ENCODE measurements around the gene CUBN. TPM values are rescaled to one million over a fixed set of nuclear protein-coding genes. Genes with fewer than 3 reads are reported as not detected.

CUBN gene
- total RNA-seq, 4 donors from 2014 or later = 0.27 to 3.6 (median 0.96) TPM

DNA sequence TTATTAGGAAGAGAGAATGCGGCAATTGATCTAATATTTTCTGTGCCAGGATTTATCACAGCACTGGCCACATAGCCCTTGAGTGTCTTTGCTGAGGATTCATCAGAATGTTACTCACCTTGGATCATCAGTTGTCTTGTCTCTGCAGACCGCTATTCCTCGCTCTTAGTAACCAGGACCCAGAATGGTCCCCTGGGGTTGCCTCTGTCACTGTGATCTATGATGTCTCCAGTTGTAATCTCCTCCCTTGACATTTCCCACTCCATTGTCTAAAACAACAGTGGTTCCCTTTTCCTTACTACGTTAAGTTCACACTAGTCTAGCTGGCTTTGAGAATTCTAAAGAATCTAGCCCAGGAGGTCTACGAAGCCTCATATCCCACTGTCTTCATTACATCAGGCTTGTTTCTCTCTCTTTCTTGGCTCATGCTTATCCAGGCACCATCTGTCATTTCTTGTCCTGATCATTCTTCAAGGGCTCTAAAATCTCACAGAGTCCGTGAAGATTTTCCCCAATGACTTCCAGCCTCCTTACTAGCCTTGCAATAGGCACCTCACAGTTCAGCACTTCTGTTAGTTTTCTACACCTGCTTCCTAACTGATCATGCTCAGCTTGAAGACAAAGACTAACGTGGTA, 125.8 kb downstream of the CUBN start:
- Histone ChIP-seq H3K4me3 (no peak overlapping the region), H3K27ac (peak overlapping the region; percentile 41 to 60 (median 56)), H3K9me3 (no peaks in the 10 kb centered on the region), H3K4me1 (peaks cover 0 to 3% of the 10 kb centered on the region in 2 donors), H3K27me3 (no peaks in the 10 kb centered on the region), H3K36me3 (no peaks in the 10 kb centered on the region)
- ATAC-seq (no peak), DNase-seq (no peak)
- intact Hi-C loops (cut with DNase I; ENCODE audit: low total_unique reads) (loop anchor here (5.0 kb wide), 3 partner anchors 34 to 224 kb away; partner anchors contain the start of gene VIM), in situ Hi-C loops (cut with MboI; ENCODE audit: low sequenced_read_pairs in 4 of 4) (no loop called here)
- TF ChIP-seq POLR2A (IDR thresholded peaks at IDR 0.05) = no peak
- TF ChIP-seq, protein P1, sequence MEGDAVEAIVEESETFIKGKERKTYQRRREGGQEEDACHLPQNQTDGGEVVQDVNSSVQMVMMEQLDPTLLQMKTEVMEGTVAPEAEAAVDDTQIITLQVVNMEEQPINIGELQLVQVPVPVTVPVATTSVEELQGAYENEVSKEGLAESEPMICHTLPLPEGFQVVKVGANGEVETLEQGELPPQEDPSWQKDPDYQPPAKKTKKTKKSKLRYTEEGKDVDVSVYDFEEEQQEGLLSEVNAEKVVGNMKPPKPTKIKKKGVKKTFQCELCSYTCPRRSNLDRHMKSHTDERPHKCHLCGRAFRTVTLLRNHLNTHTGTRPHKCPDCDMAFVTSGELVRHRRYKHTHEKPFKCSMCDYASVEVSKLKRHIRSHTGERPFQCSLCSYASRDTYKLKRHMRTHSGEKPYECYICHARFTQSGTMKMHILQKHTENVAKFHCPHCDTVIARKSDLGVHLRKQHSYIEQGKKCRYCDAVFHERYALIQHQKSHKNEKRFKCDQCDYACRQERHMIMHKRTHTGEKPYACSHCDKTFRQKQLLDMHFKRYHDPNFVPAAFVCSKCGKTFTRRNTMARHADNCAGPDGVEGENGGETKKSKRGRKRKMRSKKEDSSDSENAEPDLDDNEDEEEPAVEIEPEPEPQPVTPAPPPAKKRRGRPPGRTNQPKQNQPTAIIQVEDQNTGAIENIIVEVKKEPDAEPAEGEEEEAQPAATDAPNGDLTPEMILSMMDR (IDR thresholded peaks at IDR 0.05 in 4 of 5, conservative IDR thresholded peaks at IDR 0.05 in 1 of 5) = no peak

DNA sequence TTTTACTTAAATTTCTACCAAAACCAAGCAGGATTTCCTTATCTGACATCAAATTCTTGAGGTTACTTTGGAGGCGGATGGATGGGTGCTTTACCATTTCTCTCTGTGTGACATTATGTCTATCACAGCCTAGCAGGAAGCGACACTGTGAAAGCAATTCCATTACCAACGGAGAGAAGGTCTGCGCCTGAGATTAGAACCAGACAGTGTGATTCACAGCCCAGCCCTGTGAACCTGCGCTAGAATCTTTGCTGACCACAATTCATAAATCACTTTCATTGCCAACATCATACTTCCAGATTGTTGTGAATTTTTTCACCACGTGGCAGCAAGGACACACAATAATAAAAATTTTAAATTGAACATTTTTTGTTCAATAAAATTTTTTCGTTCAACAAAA, 126.5 kb downstream of the CUBN start:
- H3K27me3 ChIP-seq = no peaks in the 10 kb centered on the region
- no peaks in the 10 kb centered on the region for H3K9me3 ChIP-seq
- intact Hi-C loops (cut with DNase I; ENCODE audit: low total_unique reads) (loop anchor here (5.0 kb wide), 3 partner anchors 34 to 224 kb away; partner anchors contain the start of gene VIM), in situ Hi-C loops (cut with MboI; ENCODE audit: low sequenced_read_pairs in 4 of 4) (no loop called here)
- ATAC-seq = no peak
- no peak for DNase-seq
- H3K36me3 ChIP-seq = no peaks in the 10 kb centered on the region
- H3K27ac ChIP-seq = peak overlapping the region; percentile 41 to 60 (median 56)
- TF ChIP-seq, protein P1 (IDR thresholded peaks at IDR 0.05 in 4 of 5, conservative IDR thresholded peaks at IDR 0.05 in 1 of 5) = no peak
- TF ChIP-seq POLR2A (IDR thresholded peaks at IDR 0.05) = no peak
- H3K4me3 ChIP-seq = no peak overlapping the region
- peaks cover 0 to 3% of the 10 kb centered on the region in 2 donors for H3K4me1 ChIP-seq

DNA sequence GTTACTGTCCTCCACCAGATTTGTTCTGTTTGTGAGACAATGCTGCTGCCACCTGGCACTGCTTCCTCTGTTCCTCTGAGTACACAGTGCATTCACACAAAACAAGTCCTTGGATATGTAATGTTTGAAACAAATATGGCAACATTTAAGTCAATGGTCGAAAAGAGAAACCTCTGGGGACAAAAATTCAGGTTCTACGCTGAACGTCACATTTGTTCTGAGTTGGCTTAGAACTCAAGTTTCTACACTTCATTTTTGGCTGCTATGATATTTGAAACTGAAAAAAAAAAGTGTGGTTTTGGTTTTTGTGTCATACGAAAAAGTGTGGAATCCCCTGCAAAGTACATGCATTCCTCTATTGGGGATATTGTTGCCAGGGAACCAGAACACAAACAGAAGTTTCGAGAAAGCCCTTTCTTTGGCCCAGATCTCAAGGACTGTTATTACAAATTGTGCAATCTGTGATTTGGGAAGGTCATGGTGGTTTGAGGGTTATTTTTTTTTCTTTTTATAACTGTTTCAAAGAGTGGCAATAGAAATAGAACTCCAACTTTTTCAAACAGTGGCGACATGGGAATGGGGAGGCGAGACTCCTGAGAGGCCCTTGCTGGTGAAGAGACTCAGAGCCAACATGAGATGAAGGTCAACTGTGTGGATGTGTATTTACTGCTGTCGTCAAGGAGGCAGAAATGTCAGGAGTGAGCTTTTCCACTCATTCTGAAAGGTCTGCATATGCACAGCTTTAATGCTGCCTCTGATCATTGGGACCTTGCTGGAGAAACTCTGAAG, 127.5 kb downstream of the CUBN start:
- DNase-seq = peak; percentile 15 to 46
- Histone ChIP-seq H3K4me1 (peaks cover 0 to 3% of the 10 kb centered on the region in 2 donors), H3K4me3 (no peak overlapping the region)

DNA sequence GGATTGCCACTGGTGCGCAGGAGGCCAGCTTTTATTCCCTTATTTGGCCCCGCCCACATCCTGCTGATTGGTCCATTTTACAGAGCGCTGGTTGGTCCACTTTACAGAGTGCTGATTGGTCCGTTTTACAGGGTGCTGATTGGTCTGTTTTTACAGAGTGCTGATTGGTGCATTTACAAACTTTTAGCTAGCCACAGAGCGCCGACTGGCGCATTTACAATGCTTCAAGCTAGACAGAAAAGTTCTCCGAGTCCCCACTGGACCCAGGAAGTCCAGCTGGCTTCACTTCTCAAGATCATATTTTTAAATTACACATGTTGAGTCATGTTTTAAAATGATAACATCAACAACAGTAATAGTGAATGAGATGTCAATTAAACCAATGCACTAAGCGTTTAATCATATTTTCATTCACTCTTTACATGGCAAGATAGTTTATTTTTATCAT, 128.3 kb downstream of the CUBN start:
- peaks cover 0 to 3% of the 10 kb centered on the region in 2 donors for H3K4me1 ChIP-seq
- intact Hi-C loops (cut with DNase I; ENCODE audit: low total_unique reads) = loop anchor here (5.0 kb wide), 3 partner anchors 36 to 226 kb away; partner anchors contain the start of gene VIM
- peak overlapping the region; percentile 43 to 60 (median 54) for H3K27ac ChIP-seq
- TF ChIP-seq POLR2A (IDR thresholded peaks at IDR 0.05) = no peak
- no peaks in the 10 kb centered on the region for H3K36me3 ChIP-seq
- H3K9me3 ChIP-seq = no peaks in the 10 kb centered on the region
- H3K4me3 ChIP-seq = no peak overlapping the region
- no peaks in the 10 kb centered on the region for H3K27me3 ChIP-seq
- in situ Hi-C loops (cut with MboI; ENCODE audit: low sequenced_read_pairs in 4 of 4) = no loop called here
- peak in 1 of 2 donors; percentile 55 for DNase-seq
- ATAC-seq = peak in 1 of 2 donors; percentile 38

More for the DNA sequence above, 127.5 kb downstream of the CUBN start:
- TF ChIP-seq POLR2A (IDR thresholded peaks at IDR 0.05) = no peak
- TF ChIP-seq, protein P1 (IDR thresholded peaks at IDR 0.05 in 4 of 5, conservative IDR thresholded peaks at IDR 0.05 in 1 of 5) = no peak
- Histone ChIP-seq H3K27ac (peak overlapping the region; percentile 53 to 60 (median 56)), H3K27me3 (no peaks in the 10 kb centered on the region), H3K9me3 (no peaks in the 10 kb centered on the region), H3K36me3 (no peaks in the 10 kb centered on the region)
- intact Hi-C loops (cut with DNase I; ENCODE audit: low total_unique reads) = loop anchor here (5.0 kb wide), 3 partner anchors 35 to 225 kb away; partner anchors contain the start of gene VIM
- ATAC-seq = peak; percentile 62 to 78
- in situ Hi-C loops (cut with MboI; ENCODE audit: low sequenced_read_pairs in 4 of 4) = no loop called here

Measured in gastrocnemius medialis (tissue), 4 donors.